EH (cell line): ENCODE measurements around the gene NMNAT3.

Experiments used
- DNase-seq: peaks from one replicate; pipeline ENCODE4 v3.0.0-alpha.2; 2015; ENCODE audit warnings: low read depth

The NMNAT3 gene

DNA sequence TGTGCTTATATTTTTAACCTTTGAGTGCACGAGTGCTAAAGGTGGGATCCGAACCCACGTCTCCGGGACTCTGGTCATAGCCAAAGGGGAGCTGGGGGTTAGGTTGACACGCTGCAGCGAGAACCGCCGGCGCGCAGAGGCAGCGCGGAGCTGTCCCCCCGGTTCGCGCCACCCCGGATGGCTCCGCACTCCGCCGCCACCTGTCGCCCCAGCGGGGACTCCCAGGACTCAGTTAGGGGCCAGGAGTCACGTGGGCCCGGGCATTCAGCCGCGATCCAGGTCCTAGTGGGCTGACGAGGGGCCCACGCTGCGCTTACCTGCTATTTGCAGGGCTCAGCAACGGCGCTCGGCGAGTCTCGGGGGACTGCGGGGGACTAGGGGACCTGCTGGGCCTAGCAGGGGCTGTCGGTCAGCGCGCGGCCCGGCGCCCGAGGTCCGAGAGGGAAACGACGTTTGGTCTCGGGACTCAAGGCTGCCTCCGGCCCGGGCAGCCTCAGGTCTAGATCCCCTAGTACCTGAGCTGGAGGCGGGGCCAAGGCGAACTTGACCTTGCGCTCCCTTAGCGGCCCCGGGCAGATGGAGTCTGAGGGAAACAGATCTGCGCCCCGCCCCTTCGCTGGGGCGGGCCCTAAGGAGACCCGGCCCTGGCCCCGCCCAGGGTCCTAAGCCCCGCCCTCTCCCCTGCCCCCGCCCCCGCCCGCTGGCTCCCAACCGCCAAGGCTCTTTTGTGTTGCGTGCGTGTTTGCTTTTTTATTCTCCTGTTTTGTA is at the start of gene NMNAT3:
TSS of gene NMNAT3 (minus strand) at position 585 of the 768 bp plus-strand sequence. CDS start 50,248 bp downstream, outside the sequence.
- peak; percentile 47 for DNase-seq

DNA sequence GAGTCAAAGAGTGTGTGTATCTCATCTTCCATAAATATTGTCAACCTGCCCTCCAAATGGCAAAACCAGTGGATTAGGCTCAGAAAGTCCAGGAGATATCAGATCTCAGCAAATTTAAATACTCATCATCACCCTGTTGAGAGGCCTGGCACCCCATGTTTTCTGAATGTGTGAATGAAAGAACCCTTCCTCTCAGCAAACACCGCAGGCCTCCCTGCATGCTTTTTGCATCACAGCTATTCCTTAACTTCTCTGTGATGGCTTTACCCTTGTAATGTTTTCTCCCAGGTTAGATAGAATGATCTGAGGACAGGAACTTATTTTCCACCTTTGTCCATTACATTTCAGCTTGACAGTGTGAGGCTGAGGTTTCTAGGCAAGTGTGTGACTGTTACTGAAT is 43.6 kb upstream of the NMNAT3 start:
- no peak for DNase-seq

DNA sequence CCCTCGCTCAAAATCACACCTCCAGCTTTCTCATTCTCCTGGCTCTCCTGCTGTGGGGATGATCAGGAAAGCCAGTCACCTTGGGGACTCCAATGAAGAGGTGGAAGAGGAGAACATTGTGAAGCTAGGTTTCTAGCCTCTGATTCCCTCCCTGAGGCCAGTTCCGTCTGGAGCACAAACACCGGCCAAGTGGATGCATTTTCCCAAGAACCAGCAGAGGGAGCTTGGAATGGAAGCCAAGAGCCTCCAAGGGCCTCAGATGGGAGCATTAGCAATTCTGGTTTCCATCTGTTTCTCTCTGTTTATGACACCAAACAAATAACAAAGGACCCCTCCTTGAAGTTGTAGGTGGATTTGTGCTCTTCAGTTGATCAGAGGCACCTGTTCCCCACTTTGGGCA is 40.6 kb upstream of the NMNAT3 start:
- peak; percentile 48 for DNase-seq

DNA sequence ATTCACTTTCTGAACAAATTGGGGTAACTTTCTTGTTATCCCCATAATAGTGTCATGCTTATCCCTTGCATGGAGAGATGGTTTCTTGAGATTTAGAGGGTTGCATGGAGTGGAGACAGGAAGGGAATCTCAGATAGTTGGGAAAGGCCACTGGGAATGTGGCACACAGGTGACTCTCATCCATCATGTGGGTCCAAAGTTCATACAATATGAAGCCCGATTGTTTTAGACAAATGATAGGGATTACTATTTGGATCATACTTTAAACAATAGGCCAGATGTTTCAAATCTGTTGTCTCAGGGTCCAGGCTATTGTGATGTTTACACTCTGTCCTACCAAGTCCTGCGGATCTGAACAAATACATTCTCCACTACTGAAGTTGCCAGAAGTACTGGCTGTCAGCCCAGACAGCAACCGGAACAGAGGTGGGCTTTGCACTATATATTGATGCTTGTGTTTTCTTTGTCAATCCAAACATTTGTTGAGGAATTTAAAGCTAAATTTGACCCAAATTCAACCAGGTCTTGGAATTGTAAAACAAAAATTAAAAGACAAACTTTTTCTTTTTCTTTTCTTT is 39.2 kb upstream of the NMNAT3 start:
- no peak for DNase-seq

DNA sequence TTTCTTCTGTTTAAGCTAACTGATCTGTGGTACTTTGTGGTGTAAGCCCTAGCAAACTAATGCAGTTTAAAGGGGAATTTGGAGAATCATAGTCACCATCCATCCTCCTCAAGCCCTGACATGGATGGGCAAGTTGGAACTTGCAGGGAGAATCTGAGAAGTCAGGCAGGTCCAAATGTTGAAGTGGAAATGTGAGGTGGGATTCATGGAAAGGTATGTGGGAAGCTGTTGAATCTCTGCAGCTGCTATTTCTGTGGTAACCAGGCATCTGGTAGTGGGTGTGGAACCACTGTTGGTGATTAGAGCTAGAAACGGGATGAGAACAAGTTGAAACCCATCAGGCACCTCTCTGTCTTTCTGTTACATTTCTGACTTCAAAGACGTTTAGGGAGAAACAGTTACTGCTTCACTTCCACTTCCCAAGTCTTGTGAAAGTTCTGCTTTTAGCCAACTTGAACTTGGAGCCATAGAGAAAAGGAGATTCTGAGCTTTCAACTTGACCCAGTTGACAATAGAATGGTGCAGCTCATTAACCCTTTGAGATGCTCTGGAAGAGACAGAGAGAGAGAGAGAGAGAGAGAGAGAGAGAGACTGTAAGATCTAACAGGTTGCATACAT is 38.1 kb upstream of the NMNAT3 start:
- DNase-seq: no peak

DNA sequence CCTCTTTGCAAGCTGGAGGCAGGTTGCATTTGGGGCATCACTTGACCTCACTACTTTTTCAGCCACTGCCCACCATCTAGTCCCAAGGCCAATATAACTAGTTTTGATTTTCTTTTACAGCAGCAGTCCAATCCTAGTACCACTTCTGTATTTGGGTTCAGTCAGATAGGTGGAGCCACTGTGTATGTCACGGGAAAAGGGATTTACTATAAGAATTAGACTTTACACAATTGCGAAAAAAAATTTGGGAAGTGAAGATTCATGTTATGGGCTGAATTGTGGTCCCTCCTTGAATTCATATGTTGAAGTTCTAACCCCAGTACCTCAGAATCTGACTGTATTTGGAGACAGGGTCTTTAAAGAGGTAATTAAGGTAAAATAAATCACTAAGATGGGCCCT is 37.4 kb upstream of the NMNAT3 start:
- no peak for DNase-seq

DNA sequence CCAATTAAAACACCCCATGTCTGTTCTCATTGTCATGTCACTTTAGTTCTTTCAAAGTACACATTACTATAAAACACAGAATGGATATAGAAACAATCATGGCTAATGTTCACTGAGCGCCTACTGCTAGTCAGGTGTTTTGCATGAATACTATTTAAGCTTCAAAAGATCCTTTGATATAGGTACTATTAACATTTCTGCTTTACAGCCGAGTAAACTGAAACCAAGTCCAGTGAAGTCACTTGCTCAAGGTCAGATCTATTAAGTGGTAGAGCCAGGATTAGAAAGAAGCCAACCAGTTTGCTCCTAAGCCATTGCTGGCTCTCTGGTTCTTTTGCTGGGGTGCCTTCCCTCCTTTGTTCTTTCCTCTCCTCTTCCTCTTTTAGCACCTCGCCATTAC is 32.4 kb upstream of the NMNAT3 start:
- DNase-seq: no peak

DNA sequence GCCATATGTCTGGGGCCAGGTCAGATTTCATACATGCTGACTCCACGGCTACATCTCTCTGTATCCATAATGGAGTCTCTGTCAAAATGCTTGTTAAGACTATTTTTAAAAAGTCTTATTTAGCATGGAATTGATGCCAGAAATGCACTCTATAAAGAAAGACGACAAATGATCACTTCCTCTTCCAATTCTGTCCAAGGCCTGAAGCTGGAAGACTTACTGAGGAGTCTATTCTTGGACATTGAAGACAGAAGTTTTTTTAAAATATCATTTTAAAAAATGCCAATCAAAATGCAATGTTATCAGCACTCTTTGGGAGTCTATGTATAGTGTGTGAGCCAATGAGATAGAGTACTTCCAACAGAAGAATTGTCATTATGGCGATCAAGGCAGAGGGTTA is 27.9 kb upstream of the NMNAT3 start:
- DNase-seq: no peak

DNA sequence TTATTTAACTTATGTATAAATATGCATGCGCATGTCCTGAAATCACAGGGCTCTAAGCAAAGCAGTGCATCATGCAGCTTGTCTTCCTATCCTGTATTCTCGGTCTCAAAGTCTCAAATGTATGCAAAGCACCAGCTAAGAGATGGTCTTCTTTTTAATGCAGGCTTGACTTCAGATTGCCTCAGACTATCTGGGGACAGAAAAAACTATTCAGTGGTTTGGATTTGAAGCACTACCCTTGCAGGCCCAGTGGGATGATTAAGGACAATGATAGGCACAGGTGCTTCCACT is 18.5 kb upstream of the NMNAT3 start:
- no peak for DNase-seq

DNA sequence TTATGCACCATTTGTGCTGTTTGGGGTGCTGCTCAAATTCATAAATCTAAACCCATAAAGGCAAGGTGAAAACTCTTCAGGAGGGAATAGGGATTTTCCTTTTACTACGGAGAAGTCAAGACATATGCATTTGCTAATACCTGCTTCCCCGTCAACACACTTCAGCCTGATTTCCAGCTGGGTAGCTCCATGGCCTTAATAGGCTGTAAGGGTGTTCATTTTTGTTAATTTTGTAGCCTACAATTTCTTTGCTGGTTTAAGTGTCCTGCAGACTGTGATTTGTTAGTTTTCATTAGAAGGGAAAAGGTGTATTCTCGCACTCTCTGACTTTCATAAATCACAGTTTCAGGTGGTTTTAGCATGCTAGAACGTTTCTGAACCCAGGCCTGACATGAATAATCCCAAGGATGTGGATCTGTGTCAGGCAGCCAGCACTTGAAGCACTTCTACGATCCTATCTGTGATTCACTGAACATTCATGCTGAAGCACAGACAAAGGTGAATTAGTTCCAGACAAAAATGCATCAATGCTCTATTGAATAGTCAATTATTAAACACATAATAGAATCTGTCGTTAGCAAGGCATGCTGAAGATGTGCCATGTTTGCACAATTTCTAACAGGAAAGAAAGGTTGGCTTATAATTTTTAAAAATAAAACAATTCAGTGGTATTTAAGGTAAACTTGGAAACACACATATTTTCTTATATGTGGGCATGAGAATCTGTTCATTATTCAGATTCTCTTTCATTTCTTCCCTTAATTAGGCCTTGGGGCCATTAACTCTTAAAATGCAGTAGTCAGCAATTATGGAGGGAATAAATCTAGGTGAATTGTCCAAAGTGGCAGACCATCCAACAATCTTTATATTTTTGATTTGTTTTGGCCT is 17.9 kb upstream of the NMNAT3 start:
- no peak for DNase-seq

DNA sequence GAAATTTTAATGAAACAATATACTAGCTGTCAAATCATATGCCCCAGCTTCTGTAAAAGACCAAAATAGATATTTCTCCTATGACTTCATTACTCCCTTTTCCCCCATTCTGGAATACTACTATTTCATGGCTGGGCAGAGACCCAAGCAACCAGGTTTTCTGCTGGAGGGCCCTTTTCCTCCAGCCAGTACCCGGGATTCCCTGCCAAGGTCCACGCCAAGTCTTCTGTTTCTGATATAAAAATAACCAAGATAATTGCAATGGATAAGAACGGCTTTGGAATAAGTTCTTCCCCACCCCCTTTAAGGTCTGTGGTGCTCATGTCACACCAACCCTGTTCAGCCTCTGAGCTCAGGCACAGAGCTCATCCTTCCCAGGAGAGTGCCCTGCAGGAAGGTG is 17.2 kb upstream of the NMNAT3 start:
- DNase-seq: no peak

DNA sequence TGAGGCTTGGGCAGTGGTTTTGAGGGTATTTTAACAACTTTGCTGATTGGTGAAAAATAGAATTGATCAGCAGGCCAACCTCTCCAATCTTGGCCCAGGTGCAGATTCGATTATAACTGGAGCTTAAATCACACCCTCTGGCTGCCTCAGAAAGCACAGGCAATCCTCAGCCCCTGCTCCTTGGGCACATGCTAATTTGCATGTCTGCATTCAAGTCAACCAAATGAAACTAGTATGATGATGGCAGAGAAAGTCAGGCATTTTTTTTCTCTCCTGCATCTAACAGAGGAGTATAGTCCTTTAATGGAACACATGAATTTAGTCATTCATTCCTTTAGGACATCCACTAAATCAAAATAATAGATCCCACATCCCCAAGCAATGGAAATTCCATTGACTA is 16.8 kb upstream of the NMNAT3 start:
- no peak for DNase-seq

DNA sequence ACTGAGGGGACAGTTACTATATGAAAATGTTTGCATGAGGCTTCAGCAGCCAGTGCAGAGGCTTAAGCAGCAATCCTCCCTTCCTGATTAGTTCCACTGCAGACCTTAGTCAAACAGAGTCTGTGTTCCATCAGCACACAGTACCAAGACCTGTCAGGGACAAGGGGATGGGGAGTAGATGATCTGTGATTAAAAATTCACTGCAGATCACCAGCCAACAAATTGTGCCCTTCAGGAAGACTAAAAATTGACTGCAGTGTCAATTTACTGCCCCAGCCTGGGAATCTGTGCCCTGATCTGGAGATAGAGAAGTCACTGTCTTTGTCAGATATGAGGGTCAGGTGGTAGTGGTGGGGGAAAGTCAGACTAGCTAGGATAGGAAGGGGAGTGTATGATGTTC is 13.8 kb upstream of the NMNAT3 start:
- DNase-seq: no peak

DNA sequence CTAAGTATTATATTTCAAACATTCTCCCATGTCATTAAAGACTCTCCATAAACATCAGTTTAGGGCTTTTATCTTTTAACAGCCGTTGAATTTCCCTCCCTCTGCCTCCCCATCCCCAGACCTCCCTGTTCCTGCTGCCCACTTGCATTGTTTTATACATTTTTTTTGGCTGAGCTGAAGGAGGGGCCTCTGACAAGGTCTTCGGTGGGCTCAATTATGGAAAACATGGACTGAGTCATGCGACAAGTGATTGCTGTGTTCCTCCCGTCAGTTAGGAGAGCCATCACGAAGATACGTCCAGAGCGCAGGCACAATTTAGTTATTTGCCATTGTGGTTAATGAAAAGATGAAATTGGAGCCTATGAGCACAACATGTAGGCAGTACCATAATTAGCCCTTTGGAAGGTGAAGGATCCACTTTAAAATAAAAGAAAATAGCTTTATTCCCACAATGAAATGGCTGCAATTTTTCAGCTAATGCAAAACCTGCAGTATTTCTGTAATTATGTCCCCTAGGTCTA is 12.0 kb upstream of the NMNAT3 start:
- DNase-seq: no peak

DNA sequence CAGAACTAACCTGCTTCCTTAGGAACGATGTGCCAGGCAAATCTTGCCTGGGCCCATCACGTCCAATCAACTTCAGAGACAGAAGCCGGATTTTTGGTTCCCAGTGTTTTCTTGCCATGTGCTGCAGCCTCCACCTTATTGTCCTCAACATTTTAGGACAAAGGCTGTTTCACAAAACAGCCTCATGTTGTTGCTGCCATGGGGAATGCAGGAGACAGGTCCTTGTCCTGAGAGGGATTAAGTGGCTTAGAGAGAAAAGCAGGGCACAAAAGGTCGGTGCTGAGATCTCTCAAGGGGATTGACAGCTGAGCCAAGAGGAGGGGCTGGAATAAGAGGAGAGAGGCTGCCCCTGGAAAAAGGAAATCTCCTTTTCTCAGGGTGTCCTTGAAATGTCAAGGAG is 11.3 kb upstream of the NMNAT3 start:
- no peak for DNase-seq

DNA sequence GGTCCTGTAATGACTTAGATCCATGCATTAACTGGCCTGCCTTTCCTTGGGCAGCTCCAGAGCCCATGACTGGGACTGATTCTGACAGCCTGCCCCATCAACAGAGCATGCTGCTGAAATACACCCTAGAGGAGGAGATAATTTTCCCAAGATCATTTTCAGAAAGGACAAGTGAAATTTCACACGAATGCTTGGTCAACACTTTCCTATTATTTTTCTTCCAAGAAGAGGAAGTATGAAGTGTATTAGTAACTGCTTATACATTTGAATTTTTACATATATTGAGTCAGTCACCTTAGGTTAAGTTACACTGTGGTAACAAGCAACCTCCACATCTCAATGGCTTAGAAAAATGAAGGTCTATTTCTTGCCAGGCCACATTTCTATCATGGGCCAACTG is 9.7 kb upstream of the NMNAT3 start:
- DNase-seq: no peak

DNA sequence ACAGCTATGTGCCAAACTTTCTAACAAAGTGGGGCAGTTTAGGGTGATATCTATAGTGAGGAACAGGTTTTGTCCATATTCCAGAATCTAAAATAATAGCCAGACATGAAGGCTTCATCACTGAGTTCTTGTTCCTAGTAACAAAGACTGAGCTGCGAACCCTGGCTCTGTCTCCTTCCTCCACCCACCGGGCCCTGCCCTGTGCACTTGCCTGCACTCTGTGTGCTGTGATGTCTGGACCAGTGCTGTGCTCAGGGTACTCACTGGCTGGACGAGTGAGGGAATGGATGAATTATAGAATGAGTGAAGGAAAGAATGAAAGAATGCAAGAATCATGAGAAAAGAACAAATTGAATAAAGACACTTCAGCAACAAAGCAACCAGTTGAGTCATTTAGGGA is 8.9 kb upstream of the NMNAT3 start:
- DNase-seq: no peak

DNA sequence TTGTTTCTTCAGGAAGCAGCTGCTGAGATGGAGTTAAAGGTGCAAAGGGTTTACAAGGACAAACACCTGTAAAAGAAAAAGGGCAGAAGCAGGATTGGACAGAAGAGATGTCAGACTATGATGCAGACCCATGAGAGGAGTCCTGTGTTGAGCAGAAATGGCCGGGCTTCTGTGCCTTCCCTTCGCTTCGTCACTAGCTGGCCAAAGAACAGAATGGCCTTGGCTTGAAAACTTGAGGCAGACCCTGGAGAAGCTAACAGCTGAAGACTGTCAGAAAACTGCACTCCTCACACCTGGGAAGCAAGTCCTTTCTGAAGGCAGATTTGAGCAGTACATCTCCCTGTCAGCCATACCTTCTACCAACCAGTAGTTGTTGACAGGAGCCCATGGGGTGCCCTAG is 8.4 kb upstream of the NMNAT3 start:
- DNase-seq: no peak

DNA sequence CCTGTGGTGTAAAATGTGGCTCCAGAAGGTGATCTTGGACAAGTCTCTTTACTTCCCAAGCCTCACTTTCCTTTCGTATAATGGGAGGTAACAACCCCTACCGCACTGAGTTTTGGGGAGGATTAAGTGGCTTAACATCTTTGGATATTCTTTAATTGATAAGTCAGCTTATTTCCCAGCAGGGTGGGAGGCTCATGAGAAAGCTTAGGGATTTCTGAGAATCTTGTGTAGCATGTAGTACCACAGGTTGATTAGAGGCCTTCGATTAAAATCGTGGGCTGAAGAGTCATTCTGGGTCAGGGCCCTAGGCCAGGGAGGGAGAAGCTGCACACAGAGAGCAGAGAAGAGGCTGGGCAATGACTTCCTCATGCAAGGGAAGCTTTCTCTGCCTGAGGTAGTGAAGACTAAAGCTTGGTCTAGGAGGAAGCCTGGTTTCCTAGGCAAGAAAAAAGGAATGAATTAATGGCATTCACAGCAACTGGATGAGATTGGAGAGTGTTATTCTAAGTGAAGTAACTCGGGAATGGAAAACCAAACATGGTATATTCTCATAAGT is 1.5 kb upstream of the NMNAT3 start:
- DNase-seq: no peak

DNA sequence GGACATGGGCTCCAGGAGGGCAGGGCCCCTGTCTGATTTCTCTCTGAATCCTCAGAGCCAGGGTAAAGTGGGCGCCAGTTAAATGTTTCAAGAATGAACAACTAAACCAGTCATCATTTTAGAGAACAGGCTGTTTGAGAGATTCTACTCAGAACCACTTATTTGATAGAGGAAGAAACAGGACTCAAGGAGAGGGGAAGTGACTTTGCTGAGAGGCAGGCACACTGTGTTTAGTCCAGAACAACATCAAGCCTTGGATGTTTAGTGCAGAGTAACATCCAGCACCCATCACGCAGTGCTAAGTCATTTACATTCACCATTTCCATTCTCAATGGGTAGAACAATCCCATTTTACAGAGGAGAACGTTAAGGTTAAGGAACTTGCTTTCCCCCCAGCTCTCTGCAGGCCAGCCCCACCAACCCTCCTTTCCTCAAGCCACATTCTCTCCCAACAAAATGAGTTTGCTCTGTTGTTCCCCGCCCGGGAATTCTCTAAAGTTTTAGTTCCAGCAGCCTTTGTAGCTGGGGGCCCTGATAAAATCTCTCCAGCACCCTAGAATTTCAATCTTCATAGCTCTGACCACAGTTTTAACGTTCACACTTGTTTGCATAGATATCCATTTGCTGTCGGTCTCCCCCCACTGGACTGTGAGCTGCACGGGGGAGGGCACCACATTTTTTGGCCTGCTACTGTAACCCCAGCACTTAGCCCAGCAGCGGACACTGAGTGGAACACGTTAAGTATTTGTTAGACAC is 962 bp downstream of the NMNAT3 start:
- no peak for DNase-seq

DNA sequence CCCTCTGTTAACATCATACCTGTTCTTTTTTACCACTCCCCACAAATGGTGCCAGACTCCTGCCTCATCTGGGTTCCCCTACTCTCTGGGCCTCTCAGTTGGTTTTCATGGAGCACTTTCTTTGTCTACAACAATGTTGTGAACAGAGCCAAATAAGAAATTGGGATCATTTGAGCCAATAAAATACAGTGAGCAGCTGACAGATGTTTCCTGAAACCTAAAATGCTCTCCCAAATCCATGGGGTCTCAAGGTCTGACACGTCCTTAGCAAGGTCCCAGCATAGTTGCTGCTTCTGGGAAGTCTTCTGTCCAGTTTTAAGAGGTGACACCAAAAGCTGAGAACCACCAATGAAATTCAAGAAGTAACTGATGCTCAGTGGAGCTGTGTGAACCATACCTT is 1.7 kb downstream of the NMNAT3 start:
- DNase-seq: no peak

DNA sequence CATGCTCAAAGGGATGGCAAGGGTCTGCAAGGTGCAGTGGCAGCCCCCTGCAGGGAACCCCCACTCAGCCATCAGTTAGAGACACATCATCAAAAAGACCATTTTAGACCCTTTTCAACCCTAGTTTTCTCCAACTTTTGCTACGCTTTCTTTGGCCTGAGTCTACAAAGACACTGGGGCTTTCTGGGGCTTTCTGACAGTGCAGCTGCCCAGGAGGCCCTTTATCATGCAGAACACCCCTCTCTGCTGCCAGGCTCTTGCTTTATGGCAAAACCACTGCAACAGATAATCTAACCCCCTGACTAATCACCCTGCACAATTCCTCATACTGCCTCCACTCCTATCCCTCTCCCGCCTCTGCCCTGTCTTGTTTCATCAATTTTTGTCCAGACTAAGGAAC is 2.4 kb downstream of the NMNAT3 start:
- no peak for DNase-seq
